Retinal pigment epithelial cell (primary cell): ENCODE measurements around the gene LRP2.

Experiments
- DNase-seq: peaks from one replicate; pipeline ENCODE4 v3.0.0-alpha.2; 2010; ENCODE audit warnings: low read depth
- H3K4me3 ChIP-seq: 2 replicates; pipeline ENCODE4 v1.5.1; 2011; ENCODE audit warnings: mild to moderate bottlenecking, low read length, control low read depth, moderate library complexity
- TF ChIP-seq, protein P1 (sequence below): conservative IDR thresholded peaks from 2 replicates; pipeline ENCODE4 v1.5.1; 2011; ENCODE audit warnings: low read depth, low read length, control low read depth, inconsistent platforms

The LRP2 gene

DNA sequence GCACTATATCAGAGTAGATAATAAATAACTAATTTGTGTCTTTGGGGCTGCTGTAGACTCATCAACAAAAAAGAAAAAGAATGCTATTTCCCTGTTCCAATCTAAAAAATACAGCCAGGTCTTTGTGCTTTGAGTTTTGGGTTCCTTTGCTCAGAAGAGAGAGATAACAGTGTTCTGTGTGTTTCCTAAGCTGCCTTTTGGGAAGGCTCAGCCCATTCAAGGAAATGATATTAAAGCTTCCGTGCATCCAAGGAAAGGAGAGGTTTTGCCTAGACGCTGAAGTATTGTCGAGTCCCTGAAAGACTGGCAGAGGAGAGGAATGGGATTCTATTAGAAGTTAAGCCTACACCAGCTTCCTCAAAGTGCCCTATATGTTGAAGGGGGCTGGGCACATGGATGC is 25.8 kb upstream of the LRP2 start:
- H3K4me3 ChIP-seq: no peak overlapping the region
- TF ChIP-seq, protein P1, sequence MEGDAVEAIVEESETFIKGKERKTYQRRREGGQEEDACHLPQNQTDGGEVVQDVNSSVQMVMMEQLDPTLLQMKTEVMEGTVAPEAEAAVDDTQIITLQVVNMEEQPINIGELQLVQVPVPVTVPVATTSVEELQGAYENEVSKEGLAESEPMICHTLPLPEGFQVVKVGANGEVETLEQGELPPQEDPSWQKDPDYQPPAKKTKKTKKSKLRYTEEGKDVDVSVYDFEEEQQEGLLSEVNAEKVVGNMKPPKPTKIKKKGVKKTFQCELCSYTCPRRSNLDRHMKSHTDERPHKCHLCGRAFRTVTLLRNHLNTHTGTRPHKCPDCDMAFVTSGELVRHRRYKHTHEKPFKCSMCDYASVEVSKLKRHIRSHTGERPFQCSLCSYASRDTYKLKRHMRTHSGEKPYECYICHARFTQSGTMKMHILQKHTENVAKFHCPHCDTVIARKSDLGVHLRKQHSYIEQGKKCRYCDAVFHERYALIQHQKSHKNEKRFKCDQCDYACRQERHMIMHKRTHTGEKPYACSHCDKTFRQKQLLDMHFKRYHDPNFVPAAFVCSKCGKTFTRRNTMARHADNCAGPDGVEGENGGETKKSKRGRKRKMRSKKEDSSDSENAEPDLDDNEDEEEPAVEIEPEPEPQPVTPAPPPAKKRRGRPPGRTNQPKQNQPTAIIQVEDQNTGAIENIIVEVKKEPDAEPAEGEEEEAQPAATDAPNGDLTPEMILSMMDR: no peak
- DNase-seq: no peak

DNA sequence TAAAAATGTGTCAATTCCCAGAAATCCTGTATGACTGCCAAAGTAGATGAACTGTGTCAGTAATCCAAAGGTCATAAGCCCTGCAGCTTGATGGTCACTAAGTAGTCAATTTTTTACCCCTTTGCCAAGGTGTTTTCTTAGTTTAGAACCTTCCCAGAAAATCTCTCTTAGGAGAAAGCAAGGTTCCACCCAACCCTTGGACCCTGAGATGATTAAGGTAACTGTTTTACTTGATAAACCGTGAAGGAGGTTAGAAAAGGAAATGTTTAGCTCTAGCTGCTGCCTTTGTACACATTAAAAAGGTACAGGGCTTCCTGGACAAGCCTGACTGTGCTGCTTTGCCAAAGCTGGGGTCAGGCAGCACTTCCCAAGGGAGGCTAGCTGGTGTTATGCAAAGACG is 24.4 kb upstream of the LRP2 start:
- no peak overlapping the region for H3K4me3 ChIP-seq
- no peak for DNase-seq
- TF ChIP-seq, protein P1: no peak

DNA sequence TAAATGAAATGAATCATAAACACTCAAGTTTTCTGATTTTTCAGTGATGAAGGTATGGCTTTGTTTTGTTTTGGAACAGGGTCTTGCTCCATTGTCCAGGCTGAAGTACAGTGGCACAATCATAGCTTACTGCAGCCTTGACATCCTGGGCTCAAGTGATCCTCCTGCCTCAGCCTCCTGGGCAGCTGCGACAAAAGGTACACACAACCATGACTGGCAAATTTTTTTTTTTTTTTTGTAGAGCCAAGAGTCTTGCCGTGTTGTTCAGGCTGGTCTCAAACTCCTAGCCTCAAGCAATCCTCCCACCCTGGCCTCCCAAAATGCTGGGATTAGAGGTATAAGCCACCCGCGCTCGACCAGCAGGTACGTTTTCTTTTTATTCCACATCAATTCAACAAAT is 22.5 kb upstream of the LRP2 start:
- no peak for DNase-seq
- H3K4me3 ChIP-seq: no peak overlapping the region
- TF ChIP-seq, protein P1: no peak

DNA sequence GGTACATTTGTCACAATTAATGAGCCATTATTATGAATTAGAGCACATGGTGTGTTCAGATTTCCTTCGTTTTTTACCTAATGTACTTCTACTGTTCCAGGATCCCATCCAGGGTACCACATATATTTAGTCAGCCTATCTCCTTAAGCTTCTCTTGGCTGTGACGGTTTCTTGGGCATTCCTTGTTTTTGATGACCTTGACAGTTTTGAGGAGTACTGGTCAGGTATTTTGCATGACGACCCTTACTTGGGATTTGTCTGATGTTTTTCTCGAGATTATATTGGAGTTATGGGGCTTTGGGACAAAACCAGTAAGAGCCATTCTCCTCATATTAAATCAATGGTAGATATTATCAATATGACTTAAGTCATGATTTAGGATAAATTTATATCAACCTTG is 10.2 kb upstream of the LRP2 start:
- TF ChIP-seq, protein P1: no peak
- DNase-seq: no peak

DNA sequence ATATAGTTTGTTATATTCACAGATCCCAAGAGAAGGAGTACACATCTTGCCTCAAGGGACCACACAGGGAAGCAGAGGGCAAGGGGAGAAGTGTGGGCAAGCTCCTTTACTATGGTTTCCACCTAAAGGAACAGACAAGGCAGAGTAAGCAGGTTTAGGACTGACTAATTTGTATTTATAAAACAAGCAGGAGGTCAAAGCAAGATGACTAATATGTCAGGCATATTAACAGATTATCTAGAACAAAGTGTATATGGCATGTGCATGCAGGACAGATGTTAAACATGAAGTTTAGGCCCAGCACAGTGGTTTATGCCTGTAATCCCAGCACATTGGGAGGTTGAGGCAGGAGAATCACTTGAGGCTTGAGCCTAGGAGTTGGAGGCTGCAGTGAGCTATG is 3.7 kb upstream of the LRP2 start:
- no peak overlapping the region for H3K4me3 ChIP-seq
- TF ChIP-seq, protein P1: no peak
- no peak for DNase-seq

More for the DNA sequence above, 10.2 kb upstream of the LRP2 start:
- H3K4me3 ChIP-seq: no peak overlapping the region

DNA sequence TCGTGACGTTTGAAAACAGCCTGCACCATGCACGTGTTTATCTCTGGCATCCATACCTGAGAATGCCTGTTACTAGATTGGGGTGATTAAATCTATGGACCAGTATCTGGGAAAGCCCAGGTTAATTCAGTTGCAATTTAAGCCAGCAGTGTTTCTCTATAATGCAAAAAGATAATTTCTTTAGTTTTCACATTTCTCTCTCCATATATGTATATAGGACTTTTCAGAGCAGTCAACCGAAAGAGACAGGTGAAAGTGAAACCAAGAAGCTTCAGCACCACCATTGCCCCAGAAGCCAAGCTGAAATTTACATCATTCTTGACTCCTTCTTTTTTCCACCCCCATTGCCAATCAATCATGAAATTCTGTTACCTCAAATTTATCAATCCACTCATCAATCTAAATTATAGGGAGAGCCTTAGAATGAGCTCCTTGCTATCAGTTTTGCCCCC is 2.7 kb upstream of the LRP2 start:
- TF ChIP-seq, protein P1: no peak
- DNase-seq: no peak
- peak overlapping the region; percentile 49 for H3K4me3 ChIP-seq

DNA sequence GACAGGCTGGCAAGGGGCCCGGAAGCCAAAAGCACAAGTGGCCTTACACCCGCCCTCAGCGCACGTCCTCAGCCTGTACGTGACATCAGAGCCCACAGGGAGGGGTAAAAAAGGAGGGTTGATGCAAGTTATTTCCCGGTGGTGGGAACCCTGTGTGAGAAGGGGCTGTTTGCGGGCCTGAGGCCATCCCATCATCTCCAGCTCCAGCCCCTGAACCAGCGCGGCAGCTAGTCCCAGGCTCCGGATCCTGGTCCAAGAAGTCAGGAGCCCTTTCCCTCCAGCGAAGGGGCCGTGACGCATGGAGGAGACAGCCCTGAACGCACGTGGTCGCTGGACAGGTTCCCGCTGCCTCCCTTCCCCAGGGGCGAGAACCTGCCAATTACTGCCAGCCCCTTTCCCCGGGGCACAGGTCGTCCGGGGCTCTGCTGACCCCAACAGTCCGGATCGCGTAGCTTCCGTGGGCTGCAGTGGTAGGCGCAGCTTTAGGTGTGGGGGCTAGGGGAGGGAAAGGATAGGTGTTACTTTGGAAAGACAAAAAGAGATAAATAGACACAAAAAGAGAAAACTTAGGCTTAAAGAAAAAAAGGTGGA is 1.3 kb upstream of the LRP2 start:
- TF ChIP-seq, protein P1: peak; percentile 1
- DNase-seq: no peak
- peak overlapping the region; percentile 49 for H3K4me3 ChIP-seq
